SK-N-SH (cell line): Measurements from ENCODE around the gene RFC5.

ENCODE experiments used
- CTCF ChIP-seq: fragments of 200-600 bp; sonication (generic); IDR thresholded peaks from 2 replicates; pipeline ENCODE4 v1.6.1; 2017; ENCODE audit warnings: antibody characterized with exemption, mild to moderate bottlenecking, moderate library complexity
- EZH2phosphoT487 ChIP-seq: fragments of 200-600 bp; sonication (generic); IDR thresholded peaks from 2 replicates; pipeline ENCODE4 v1.6.1; 2017; ENCODE audit warnings: low read depth, mixed run types, mild to moderate bottlenecking, antibody characterized with exemption, moderate library complexity, borderline replicate concordance
- GABPA ChIP-seq: IDR thresholded peaks from 2 replicates; pipeline ENCODE4 v1.4.0; 2012; ENCODE audit warnings: low read depth, mild to moderate bottlenecking
- MAX ChIP-seq: IDR thresholded peaks from 2 replicates; pipeline ENCODE4 v1.4.0; 2012; ENCODE audit warnings: low read depth
- POLR2AphosphoS5 ChIP-seq: IDR thresholded peaks from 2 replicates; pipeline ENCODE4 v1.6.1; 2012; ENCODE audit warnings: low read depth, low read length
- TAF1 ChIP-seq: IDR thresholded peaks from 2 replicates; pipeline ENCODE4 v1.6.1; 2012; ENCODE audit warnings: low read depth, mild to moderate bottlenecking, low read length, moderate library complexity, borderline replicate concordance
- TEAD4 ChIP-seq: IDR thresholded peaks from 2 replicates; pipeline ENCODE4 v1.4.0; 2012; ENCODE audit warnings: mild to moderate bottlenecking, borderline replicate concordance; ENCODE audit not compliant: insufficient read depth
- YY1 ChIP-seq: IDR thresholded peaks from 2 replicates; pipeline ENCODE4 v1.4.0; 2012; ENCODE audit warnings: low read depth, mild to moderate bottlenecking
- TF ChIP-seq, protein P1 (sequence below): IDR thresholded peaks from 2 replicates; pipeline ENCODE4; 2012

GRCh38 chr12:117972301-117972700, 44.2 kb upstream of the RFC5 start:
- TF ChIP-seq TEAD4 (no peak), CTCF (no peak), TAF1 (no peak), MAX (no peak), EZH2phosphoT487 (no peak), POLR2AphosphoS5 (no peak), YY1 (no peak), GABPA (no peak)
- TF ChIP-seq, protein P1, sequence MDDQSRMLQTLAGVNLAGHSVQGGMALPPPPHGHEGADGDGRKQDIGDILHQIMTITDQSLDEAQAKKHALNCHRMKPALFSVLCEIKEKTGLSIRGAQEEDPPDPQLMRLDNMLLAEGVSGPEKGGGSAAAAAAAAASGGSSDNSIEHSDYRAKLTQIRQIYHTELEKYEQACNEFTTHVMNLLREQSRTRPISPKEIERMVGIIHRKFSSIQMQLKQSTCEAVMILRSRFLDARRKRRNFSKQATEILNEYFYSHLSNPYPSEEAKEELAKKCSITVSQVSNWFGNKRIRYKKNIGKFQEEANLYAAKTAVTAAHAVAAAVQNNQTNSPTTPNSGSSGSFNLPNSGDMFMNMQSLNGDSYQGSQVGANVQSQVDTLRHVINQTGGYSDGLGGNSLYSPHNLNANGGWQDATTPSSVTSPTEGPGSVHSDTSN: no peak
